ENCODE measurements around the gene PDE6H.

- TF ChIP-seq EHF (CRISPR knock-in tag; IDR thresholded peaks at IDR 0.05): no peak
- no peak for TF ChIP-seq TP53 (CRISPR knock-in tag; IDR thresholded peaks at IDR 0.05)
- TF ChIP-seq USF2 (IDR thresholded peaks at IDR 0.05): no peak
- no peak for TF ChIP-seq CTCF (IDR thresholded peaks at IDR 0.05)
- TF ChIP-seq RAD21 (conservative IDR thresholded peaks at IDR 0.05 in 1 of 2, IDR thresholded peaks at IDR 0.05 in 1 of 2): no peak
- no peak for TF ChIP-seq FOSL2 (IDR thresholded peaks at IDR 0.05)
- no peak for TF ChIP-seq FOSL2 (CRISPR knock-in tag; IDR thresholded peaks at IDR 0.05)
- TF ChIP-seq EP300 (IDR thresholded peaks at IDR 0.05): no peak
- TF ChIP-seq ELK1 (IDR thresholded peaks at IDR 0.05; ENCODE audit: low read depth, low read length): no peak
- TF ChIP-seq POLR2A (IDR thresholded peaks at IDR 0.05; ENCODE audit: low read length): no peak
- no peak for TF ChIP-seq CBX8 (IDR thresholded peaks at IDR 0.05)
Measured at GRCh38 chr12:15015121-15015520, 42.3 kb downstream of the PDE6H start.

Measured in A549 (cell line).